ENCODE data around the gene ZNF521.

DNA sequence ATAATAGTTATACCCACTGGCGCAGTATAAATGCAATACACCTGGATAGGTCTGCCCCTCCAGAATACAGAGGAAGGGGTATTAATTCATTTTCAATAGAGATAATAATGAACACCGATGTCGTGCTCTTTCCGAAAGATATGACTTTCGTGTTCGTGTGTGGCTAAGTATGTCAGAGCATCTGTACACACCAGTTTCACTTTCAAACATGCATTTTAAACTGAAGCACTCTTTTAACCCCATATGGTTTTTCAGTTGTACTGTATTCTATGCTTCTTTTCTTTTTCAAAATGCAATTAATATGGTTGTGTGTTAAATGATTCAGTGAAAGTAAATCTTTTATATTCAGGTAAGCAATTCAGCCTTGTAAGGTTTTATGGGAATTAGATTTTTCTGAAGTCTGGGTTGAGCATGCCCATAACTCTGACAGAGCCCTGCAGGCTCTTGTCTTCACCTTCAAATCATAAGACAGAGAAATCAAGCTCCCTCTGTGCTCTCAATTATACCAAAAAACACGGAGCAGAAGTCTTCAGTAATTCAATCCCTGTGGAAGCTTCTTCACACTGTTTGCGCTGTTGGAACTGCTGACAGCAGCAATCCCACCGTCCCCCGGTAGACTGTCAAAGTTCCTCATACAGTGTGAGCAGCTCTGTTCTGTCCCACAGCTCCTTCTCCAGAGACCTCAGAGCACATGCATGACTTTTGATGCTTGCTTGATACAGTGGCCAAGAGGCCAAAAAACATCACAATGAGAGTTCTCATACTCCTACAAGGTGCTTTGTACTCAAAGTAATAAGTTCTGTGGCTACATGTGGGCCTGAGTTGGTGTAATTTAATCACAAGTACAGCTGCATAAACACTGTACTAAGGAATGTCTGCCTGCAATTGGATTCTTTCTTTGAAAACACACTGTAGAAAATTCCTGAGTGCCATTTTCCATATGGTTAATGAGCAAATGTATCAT, 186.8 kb downstream of the ZNF521 start:
- TF ChIP-seq, protein P1, sequence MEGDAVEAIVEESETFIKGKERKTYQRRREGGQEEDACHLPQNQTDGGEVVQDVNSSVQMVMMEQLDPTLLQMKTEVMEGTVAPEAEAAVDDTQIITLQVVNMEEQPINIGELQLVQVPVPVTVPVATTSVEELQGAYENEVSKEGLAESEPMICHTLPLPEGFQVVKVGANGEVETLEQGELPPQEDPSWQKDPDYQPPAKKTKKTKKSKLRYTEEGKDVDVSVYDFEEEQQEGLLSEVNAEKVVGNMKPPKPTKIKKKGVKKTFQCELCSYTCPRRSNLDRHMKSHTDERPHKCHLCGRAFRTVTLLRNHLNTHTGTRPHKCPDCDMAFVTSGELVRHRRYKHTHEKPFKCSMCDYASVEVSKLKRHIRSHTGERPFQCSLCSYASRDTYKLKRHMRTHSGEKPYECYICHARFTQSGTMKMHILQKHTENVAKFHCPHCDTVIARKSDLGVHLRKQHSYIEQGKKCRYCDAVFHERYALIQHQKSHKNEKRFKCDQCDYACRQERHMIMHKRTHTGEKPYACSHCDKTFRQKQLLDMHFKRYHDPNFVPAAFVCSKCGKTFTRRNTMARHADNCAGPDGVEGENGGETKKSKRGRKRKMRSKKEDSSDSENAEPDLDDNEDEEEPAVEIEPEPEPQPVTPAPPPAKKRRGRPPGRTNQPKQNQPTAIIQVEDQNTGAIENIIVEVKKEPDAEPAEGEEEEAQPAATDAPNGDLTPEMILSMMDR (IDR thresholded peaks at IDR 0.05), result no peak
- no peak for TF ChIP-seq POLR2A (IDR thresholded peaks at IDR 0.05)
